NK-92 (cell line): ENCODE results near the gene BCL2L1.

Experiments
- DNase-seq: peaks from one replicate; lab custom pipeline; 2025; ENCODE audit not compliant: unreplicated experiment; lab: John Stamatoyannopoulos, UW

Gene BCL2L1

GRCh38 chr20:31731321-31731717 lies 8.7 kb upstream of the BCL2L1 start:
- no peak for DNase-seq

- DNase-seq, result peak; percentile 93
Observed at GRCh38 chr20:31723319-31724078, 831 bp upstream of the BCL2L1 start.

- no peak for DNase-seq
Observed at GRCh38 chr20:31723069-31723318, 326 bp upstream of the BCL2L1 start.

GRCh38 chr20:31721408-31722256 lies 1.0 kb downstream of the BCL2L1 start:
- DNase-seq, result no peak

DNA sequence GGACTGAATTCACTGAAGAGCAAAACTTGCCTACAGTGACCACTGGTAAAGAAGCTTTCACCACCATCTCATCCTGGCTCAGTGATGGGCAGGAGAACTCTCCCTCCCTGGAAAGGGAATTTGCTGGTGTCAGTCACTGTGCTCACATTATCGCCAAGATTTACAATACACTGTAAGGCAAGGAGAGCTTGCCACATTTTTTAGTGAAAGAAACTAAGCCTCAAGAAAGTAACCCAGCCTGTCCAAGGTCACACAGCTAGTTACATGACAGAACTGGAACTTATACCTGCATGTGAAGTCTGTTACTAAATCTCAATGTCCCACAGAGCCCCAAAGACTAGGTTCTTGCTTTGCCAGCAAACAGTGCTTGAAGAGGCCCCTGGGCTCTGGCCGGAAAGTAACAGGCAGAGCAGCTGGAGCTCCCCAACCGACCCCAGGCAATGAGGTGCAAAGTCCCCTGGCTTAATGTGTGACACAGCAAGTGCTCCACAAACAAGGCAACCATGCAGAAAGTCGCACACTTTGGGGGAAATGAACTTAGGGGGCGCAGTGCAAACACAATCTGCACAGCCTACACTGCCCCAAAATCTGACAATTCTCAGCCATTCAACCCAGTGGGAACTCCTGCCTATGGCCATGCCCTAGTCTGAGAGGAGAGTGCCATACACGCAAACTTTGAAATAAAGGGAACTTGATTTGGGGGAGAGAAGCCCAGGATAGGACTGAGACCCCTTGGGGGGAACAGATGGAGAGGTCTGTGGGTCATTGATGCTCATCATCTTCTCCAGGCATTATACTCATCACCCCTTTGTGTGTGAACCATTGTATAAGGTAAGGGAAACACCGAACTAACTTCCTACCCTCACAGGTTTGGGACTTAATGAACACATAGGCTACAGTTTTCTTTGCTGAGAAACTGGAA lies 1.9 kb downstream of the BCL2L1 start:
- DNase-seq, result no peak

DNA sequence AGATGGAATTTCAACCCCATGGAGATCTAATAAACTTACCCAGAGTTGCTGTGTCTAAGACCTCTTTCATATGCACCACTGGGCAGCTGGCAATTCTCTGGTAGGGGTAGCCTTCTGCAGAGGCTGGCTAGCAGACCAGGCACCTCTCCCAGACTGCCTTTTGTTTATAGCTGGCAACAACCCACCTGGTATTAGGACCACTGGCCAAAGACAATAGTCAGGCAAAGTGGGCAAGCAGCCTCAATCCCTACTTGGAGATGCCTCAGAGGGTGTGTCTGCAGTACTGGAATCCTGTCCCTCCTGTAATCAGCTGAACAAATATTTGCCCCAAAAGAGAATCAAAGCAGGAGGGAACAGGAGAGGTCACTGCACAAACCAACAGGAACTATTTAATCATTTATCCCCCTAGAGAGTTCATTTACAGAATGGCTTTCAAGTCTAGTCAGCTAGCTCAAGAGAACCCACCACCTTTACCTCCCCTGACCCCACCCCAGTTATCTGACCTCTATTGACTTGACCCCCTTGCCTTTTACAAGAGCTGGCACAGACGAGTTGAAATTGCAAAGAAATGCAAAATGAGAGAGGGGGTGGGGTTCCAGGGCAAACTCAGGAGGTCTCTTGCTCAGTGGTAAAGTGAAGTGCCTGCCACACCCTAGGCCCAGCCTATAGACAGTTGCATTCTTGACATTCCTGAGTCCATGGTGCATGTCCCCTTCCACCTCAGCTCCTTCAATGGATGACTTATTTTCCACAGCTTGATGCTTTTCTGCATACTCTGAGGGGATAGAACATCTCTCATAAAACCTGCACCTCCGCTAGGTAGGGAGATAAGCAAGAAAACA lies 2.8 kb downstream of the BCL2L1 start:
- no peak for DNase-seq

DNA sequence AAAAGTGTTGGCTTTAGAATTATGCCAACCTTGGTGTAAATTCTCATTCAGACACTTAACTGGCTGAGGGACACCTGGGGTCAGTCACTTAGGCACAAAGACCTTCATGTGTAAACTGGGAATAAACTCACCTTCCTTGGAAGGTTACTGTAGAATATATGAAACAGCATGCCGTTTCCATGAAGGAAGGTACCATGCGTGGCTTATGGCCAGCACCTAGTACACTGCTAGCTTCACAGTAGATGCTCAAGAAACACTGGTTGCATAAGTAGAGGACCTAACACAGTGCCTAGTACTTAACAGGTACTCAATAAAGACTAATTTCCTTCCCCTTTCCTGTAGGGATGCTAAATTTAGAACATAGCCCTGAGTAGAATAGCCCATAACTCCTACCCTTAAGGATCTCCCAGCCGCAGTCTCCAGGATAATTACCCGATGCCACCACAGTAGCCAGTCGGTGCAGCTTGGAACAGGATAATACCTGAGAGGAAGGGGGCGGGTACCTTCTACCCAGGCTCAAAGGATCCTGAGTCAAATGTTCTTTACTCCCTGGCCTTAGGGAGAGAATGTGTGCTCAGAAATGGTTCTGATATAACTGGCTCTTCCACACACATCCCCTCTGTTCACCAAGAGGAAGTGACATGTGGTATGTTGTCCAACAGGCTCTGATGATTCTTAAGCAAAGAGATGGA lies 3.6 kb downstream of the BCL2L1 start:
- no peak for DNase-seq

DNA sequence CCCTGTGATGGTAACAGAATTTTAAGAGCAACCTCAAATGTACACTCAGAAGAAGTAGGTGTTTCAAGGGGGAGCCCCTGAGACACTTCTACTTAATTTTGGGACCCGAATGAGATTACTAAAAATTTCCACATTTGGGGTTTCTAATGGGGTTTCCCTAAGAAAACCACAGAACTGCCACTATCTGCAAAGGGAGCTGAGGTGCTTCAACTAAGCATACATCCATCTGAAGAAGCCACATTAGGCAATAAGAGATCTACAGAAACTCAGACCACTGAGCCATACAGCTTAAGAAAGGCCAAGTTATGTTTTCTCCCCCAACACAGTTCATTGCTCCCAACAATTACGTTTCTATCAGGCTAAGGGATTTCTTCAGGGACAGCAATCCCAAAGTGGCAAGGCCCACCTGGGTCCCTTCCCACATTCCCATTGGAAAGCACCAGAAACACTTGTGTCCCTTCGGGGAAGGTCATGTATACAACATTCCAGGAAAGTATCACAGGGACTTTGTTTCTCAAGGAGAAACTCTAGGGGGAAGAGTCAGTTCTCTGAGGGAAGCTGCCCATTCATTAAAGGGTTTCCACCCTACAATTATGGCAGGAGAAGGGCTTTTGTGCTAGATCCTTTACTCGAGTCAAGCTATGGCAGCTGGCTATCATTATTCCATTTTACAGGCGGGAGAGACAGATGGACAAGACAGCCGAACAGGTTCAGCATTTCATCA lies 5.0 kb downstream of the BCL2L1 start:
- DNase-seq, result no peak

DNA sequence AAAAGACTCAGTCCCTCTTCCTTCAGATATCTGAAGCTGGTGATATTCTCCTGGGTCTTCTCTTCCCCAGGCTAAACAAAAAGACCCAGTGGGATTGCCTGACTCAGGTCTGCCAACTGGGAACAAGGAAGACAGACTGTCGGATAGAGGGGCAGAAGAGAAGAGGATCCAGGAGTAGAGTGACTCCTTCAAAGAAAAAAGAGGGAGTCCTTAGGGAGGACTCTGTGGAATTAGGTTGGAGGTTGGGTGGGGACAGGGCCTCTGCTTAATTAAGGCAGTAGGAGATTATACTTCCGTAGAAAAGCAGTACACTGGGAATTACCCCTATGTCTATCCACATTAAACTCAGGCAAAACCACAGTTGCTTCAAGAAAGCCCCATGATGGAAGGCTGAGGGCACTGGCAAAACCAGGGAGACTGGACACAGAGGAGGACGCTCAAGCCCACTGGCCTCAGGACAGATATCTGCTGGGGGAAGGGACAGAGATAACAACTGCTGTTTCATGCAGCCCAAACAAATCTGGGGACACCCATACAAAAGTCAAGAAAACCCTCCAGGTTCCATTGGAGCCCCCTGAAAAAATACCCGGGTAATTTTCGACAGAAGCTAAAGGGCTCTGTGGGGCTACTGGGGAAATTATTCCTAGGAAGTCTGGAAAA lies 5.7 kb downstream of the BCL2L1 start:
- no peak for DNase-seq

DNA sequence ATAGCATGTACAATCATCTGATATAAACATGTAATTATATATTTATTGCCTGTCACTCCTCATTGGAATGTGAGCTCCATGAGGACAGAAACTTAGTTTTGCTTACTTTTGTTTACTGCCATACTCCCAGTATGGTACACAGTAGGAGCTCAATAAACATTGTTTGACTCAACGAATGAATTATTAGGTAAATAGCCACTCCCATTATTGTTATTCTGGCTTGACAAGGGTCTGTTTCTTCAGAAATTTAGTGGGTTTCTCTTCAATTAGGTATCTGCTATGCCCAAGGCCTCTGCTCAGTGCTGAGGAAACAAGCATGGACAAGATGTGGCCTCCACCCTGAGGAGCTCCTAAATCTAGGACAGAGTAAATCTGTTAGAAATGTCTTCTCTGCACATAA lies 6.3 kb downstream of the BCL2L1 start:
- no peak for DNase-seq

DNA sequence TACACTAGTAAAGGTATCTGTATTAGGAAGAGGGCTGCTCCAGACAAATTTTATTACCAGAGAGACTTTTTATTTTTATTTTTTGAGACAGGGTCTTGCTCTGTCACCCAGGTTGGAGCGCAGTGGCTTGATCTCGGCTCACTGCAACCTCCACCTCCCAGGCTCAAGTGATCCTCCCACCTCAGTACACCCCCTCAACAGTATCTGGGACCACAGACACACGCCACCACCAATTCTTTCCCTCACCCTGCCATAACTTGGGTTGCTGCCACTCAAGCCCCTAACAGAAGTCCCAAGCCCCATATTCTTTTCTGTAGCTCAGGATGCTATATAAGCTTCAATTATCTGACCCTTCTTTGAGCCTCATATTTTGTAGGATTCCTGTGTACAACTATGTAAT lies 6.9 kb downstream of the BCL2L1 start:
- no peak for DNase-seq

- no peak for DNase-seq
Observed at GRCh38 chr20:31713312-31714273, 9.1 kb downstream of the BCL2L1 start.

GRCh38 chr20:31712564-31713311 lies 9.9 kb downstream of the BCL2L1 start:
- no peak for DNase-seq

- no peak for DNase-seq
Observed at GRCh38 chr20:31712112-31712553, 10.5 kb downstream of the BCL2L1 start.

DNA sequence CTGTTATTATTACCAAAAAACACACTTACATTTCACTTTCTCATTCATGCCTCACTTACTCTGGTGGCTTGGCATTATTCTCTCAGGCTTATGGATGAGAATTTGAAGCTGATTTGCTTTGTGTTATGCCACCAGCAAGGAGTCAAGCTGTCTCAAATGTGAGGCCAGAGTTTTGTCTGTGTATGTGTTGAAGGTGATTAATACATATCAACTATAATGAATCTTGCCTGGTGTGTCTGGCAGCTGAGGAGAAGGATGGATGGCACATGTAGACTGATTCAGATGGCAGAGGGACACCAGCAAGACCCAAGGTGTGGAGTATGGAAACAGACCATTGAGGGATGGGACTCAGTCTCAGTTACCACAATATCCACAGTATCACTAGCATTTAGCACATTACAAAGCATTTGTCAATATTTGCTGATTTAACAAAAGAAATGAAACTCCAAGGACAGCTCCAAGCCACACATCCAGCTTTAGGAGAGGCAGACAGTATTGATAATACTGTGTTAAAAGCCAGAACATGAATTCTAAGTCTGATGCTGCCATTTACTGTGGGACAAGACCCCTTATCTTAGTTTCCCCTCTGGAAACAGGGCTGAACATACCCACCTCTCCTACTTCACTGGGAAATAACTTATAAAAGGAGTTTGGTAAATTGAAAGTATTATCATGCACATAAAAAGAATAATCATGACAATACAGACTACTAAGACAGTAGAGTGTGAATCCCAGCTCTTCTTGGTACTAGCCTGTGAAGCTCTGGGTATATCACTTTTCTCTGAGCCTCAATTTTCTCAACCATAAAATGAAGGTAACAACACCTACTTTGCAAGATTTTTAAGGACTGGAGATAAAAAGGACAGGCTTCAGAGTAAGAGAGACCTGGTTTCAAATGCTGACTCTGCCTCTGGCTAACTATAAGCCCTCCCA lies 11.2 kb downstream of the BCL2L1 start:
- no peak for DNase-seq
